Lower leg skin (tissue), 3 donors: ENCODE data around the gene MIAT.

Source experiments
- CTCF ChIP-seq, 3 donors: fragments of 450-650 bp; IDR thresholded peaks; one replicate each; pipeline ENCODE4 v1.5.1; 2016; ENCODE audit warnings: antibody characterized with exemption in 3 of 3, mild to moderate bottlenecking in 3 of 3, moderate library complexity in 2 of 3
- POLR2A ChIP-seq, 2 donors: fragments of 450-650 bp; IDR thresholded peaks; one replicate each; pipeline ENCODE4 v1.6.1; 2016 to 2017; ENCODE audit warnings: antibody characterized with exemption in 2 of 2, mild to moderate bottlenecking in 1 of 2, moderate library complexity in 1 of 2

- TF ChIP-seq CTCF (IDR thresholded peaks at IDR 0.05) (no peak), POLR2A (IDR thresholded peaks at IDR 0.05) (no peak)
These were observed 49.3 kb upstream of the MIAT start for GRCh38 chr22:26608129-26608528.
